DOHH2 (cell line): Measurements from ENCODE around the gene UPF3A.
"Not testable (repeated sequence)": the region's sequence is repeated elsewhere in the genome, so short reads cannot be mapped to it uniquely, and the experiment has no call there.

Experiments
- EZH2phosphoT487 ChIP-seq: fragments of 200-600 bp; sonication (generic); IDR thresholded peaks from 2 replicates; pipeline ENCODE4 v1.6.1; 2017; ENCODE audit warnings: borderline replicate concordance, mild to moderate bottlenecking, antibody characterized with exemption, low read length, moderate library complexity, mixed read lengths
- TF ChIP-seq, protein P1 (sequence below): fragments of 200-600 bp; sonication (generic); IDR thresholded peaks from one replicate; pipeline ENCODE4 v1.5.1; 2014; ENCODE audit warnings: antibody characterized with exemption, mild to moderate bottlenecking, low read depth, low read length; ENCODE audit not compliant: poor library complexity, severe bottlenecking

DNA sequence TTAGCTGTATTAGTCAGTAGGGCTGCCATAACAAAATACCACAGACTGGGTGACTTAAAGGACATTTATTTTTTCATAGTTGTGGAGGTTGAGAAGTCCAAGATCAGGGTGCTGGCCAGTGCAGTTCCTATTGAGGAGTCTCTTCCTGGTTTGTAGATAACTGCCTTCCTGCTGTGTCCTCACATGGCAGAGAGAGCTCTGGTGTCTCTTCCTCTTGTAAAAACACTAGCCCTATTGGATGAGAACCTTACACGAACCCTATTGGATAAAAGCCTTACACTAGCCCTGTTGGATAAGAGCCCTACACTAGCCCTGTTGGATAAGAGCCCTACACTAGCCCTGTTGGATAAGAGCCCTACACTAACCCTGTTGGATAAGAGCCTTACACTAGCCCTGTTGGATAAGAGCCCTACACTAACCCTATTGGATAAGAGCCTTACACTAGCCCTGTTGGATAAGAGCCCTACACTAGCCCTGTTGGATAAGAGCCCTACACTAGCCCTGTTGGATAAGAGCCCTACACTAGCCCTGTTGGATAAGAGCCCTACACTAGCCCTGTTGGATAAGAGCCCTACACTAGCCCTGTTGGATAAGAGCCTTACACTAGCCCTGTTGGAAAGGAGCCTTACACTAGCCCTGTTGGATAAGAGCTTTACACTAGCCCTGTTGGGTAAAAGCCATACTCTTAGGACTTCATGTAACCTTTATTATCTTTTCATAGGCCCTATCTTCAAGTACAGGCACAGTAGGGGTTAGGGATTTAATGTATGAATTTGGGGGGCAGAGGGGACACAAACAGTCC lies 29.6 kb upstream of the UPF3A start:
- TF ChIP-seq, protein P1, sequence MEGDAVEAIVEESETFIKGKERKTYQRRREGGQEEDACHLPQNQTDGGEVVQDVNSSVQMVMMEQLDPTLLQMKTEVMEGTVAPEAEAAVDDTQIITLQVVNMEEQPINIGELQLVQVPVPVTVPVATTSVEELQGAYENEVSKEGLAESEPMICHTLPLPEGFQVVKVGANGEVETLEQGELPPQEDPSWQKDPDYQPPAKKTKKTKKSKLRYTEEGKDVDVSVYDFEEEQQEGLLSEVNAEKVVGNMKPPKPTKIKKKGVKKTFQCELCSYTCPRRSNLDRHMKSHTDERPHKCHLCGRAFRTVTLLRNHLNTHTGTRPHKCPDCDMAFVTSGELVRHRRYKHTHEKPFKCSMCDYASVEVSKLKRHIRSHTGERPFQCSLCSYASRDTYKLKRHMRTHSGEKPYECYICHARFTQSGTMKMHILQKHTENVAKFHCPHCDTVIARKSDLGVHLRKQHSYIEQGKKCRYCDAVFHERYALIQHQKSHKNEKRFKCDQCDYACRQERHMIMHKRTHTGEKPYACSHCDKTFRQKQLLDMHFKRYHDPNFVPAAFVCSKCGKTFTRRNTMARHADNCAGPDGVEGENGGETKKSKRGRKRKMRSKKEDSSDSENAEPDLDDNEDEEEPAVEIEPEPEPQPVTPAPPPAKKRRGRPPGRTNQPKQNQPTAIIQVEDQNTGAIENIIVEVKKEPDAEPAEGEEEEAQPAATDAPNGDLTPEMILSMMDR, result not testable (repeated sequence)
- TF ChIP-seq EZH2phosphoT487, result not testable (repeated sequence)
